LNCAP (cell line): ENCODE results near the gene NFASC.

ENCODE experiments used
- TF ChIP-seq, protein P1 (sequence below): fragments of 450-650 bp; IDR thresholded peaks from 2 replicates; pipeline ENCODE4 v1.5.1; 2017; ENCODE audit warnings: mild to moderate bottlenecking

Gene NFASC

GRCh38 chr1:204988196-204988595 lies 117.5 kb downstream of the NFASC start:
- TF ChIP-seq, protein P1, sequence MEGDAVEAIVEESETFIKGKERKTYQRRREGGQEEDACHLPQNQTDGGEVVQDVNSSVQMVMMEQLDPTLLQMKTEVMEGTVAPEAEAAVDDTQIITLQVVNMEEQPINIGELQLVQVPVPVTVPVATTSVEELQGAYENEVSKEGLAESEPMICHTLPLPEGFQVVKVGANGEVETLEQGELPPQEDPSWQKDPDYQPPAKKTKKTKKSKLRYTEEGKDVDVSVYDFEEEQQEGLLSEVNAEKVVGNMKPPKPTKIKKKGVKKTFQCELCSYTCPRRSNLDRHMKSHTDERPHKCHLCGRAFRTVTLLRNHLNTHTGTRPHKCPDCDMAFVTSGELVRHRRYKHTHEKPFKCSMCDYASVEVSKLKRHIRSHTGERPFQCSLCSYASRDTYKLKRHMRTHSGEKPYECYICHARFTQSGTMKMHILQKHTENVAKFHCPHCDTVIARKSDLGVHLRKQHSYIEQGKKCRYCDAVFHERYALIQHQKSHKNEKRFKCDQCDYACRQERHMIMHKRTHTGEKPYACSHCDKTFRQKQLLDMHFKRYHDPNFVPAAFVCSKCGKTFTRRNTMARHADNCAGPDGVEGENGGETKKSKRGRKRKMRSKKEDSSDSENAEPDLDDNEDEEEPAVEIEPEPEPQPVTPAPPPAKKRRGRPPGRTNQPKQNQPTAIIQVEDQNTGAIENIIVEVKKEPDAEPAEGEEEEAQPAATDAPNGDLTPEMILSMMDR, result no peak

DNA sequence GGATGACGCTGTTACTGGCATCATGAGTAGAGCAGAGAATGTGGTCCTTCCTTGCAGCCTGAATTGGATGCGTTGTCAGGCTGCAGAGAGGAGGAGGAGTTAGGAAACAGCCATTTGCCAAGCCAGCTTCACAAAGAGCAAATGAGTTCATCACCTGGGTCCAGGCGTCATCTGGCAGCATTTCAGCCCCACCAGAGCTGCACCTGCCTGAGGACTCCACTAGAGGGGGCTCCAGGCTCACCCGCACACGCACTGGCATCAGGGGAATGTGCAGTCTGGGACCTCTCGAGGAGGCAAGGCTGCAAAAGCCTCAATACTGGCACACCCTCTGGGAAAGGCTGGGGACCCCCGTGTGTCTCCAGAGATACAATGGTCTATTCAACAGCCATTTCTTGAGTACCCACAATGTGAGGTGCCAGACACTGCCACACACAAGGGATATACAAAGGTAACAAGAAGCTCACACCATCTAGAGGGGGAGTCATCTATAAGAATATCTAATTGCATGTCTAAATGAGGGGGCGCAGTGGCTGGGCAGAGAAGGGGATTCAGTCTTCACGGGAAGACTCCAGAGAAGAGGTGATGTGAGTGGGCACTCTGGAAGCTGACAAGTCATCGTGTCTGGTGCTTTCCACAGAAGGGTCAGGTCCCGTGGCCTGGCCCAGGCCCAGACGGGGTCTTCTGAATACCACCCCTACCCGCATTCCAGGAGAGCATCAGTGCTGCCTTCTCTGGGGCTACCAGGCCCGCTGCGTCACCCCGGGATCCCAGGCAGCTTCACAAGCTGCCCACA lies 118.8 kb downstream of the NFASC start:
- TF ChIP-seq, protein P1, result peak; percentile 100

DNA sequence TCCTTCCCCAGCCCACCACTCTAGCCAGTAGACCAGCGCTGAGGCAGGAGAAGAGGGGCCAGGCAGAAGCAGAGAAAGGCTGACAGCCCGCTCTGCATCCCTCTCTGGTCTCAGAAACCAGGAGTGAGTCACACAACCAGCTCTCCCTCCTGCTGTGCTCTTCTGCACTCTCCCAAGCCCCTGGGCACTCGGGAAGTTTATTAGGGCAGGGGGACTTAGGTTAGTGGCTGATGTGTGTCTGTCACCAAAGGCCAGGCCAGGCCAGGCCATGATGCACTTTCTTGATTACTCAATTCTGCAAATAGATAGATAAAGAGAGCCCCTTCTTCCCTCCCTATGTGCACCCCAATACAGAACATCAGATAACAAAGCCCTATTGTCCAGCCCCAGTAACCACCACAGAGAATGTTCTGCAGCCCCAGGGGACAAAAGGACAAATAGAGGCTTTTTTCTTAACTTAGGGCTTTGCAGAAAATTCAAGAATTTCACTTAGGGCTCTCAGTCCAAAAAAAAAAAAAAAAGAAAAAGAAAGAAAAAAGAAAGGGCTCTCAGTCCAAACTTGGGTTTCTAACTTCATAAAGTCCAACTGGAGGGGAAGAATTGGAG lies 119.5 kb downstream of the NFASC start:
- TF ChIP-seq, protein P1, result no peak

GRCh38 chr1:204990721-204991341 lies 120.2 kb downstream of the NFASC start:
- TF ChIP-seq, protein P1, result no peak

GRCh38 chr1:204991342-204991844 lies 120.7 kb downstream of the NFASC start:
- TF ChIP-seq, protein P1, result no peak

DNA sequence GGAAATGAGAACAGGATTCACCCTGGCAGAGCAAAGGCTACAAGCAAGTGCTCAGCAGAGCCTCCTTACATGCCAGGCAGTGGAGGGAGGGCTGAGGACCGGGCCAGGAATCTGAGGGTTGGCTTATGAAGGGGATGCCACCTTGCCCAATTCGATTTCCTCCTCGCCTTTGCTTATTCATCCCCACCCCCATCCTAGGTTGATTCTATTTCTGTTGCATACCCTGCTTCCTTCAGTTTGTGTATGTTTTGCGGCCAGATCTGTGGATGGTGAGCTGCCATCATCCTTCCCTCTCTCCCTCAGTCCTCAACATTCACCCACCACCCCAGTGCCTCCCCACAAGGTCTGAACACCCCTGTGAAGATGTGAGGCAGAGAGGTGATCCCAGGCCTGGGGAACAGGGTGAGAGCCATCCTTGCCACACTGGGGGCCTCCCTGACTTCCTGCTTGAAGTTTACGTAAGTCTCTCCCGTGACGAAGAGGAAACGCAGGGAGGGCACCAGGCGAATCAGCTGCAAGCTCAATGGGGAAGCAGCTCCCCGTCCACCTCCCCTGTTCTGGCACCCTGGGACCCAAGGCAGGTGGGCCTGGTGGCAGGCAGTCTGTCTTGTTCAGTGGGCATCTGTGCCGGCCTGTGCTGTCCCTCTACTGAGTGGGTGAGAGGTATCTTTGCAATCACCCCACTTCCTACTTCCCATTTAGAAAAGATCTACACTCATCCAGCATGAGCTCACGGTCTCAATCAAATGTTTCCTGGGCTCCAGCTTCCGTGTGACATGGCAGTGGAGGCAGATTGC lies 121.7 kb downstream of the NFASC start:
- TF ChIP-seq, protein P1, result no peak

- TF ChIP-seq, protein P1, result no peak
These were observed 122.3 kb downstream of the NFASC start for GRCh38 chr1:204992998-204993314.
